ENCODE results near the gene FOXL1. TPM values are rescaled to one million over a fixed set of nuclear protein-coding genes. Genes with fewer than 3 reads are reported as not detected.

FOXL1 gene
- total and polyA plus RNA-seq, 9 of the 15 experiments (the other 6 are each of a cell fraction or from before 2014, with no cell fraction given), result not detected

DNA sequence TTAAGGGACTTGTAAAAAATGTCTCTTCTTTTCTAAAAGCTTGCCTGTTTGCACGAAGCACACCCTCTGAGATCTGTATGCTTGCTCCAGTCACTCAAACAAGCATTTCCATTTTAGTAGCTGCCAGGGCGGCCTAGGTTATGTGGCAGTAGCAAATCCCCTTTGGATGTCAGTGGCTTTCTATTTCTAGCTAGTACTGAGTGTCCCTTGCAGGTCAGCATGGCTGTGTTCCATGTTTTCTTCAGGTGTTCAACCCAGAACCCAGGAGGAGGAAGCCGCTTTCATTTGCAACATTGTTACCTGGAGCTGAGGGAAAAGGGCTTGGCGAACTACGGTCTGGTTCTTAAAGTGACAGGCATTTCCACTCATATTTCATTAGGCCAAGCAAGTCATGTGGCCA lies 36.4 kb downstream of the FOXL1 start (continued):
- TF ChIP-seq, protein P1, sequence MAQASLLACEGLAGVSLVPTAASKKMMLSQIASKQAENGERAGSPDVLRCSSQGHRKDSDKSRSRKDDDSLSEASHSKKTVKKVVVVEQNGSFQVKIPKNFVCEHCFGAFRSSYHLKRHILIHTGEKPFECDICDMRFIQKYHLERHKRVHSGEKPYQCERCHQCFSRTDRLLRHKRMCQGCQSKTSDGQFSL (CRISPR knock-in tag; IDR thresholded peaks at IDR 0.05), result no peak
- TF ChIP-seq, protein P1 (tag; IDR thresholded peaks at IDR 0.05), result no peak
- TF ChIP-seq, protein P2, sequence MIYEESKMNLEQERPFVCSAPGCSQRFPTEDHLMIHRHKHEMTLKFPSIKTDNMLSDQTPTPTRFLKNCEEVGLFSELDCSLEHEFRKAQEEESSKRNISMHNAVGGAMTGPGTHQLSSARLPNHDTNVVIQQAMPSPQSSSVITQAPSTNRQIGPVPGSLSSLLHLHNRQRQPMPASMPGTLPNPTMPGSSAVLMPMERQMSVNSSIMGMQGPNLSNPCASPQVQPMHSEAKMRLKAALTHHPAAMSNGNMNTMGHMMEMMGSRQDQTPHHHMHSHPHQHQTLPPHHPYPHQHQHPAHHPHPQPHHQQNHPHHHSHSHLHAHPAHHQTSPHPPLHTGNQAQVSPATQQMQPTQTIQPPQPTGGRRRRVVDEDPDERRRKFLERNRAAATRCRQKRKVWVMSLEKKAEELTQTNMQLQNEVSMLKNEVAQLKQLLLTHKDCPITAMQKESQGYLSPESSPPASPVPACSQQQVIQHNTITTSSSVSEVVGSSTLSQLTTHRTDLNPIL (CRISPR knock-in tag; IDR thresholded peaks at IDR 0.05), result no peak
- no peak for TF ChIP-seq SP2 (IDR thresholded peaks at IDR 0.05; ENCODE audit: extremely low read depth, low read depth, low read length, poor library complexity, severe bottlenecking)
- no peak for TF ChIP-seq RBM15 (IDR thresholded peaks at IDR 0.05; ENCODE audit: insufficient read depth, low read length)

DNA sequence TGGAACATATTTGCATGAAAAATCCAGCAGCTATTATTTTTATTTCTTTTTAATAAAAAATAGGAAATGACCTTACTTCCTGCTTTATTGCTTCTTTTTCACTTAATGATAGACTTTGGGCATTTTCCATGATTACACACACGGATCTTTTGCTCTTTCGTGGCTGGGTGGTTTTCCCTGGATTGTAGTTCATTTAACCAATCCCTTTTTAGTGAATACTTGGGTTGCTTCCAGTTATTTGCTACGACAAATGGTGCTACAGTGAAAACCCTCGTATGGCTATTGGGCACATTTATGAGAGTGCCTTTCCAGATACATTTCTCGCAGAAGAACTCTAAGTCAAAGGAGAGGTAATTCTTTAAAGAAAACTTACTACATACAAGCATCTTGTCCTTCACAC lies 38.6 kb downstream of the FOXL1 start:
- Histone ChIP-seq H3K4me2 (ENCODE audit: insufficient read depth, low read length) (no peak overlapping the region), H3K9me1 (ENCODE audit: control insufficient read depth, insufficient read depth, low read length) (no peaks in the 10 kb centered on the region), H3K27ac (ENCODE audit: extremely low read depth, low read depth, low read length) (no peak overlapping the region), H3K4me3 (no peak overlapping the region), H4K20me1 (replicated peaks; ENCODE audit: control insufficient read depth, insufficient read depth, low read length) (no peaks in the 10 kb centered on the region), H3K79me2 (ENCODE audit: control insufficient read depth, insufficient read depth, low read length) (no peaks in the 10 kb centered on the region), H3K9ac (ENCODE audit: insufficient read depth in 1 of 2, low read depth in 2 of 2, low read length in 2 of 2) (no peak overlapping the region), H2AFZ (ENCODE audit: low read depth, low read length) (no peak overlapping the region), H3K27me3 (ENCODE audit: control insufficient read depth in 2 of 2, insufficient read depth in 2 of 2, low read length in 2 of 2) (peaks cover 21 to 43% of the 10 kb centered on the region in 2 experiments), H3K9me3 (replicated peaks; ENCODE audit: control insufficient read depth, insufficient read depth, low read depth, low read length) (no peaks in the 10 kb centered on the region), H3K36me3 (ENCODE audit: control insufficient read depth, insufficient read depth, low read length) (no peaks in the 10 kb centered on the region), H3K4me1 (replicated peaks in 1 of 2; ENCODE audit: control insufficient read depth in 2 of 2, insufficient read depth in 2 of 2, low read length in 2 of 2) (peaks cover 0 to 8% of the 10 kb centered on the region in 2 experiments; a peak in 3 of 5 replicates)
- no TSS peak for BruUV-seq (replicated peaks)
- 2% methylated on average over 5 of the region's 5 CpGs for WGBS (ENCODE audit: insufficient coverage, low coverage, missing lambda C conversion rate)
- TF ChIP-seq NCOA6 (IDR thresholded peaks at IDR 0.05) (no peak), KDM2B (CRISPR knock-in tag; IDR thresholded peaks at IDR 0.05) (no peak), CSDE1 (IDR thresholded peaks at IDR 0.05) (no peak), CREB1 (IDR thresholded peaks at IDR 0.05) (no peak), CREB1 (CRISPR knock-in tag; IDR thresholded peaks at IDR 0.05) (no peak), ZKSCAN1 (IDR thresholded peaks at IDR 0.05; ENCODE audit: low read depth, low read length) (no peak), HIVEP1 (CRISPR knock-in tag; IDR thresholded peaks at IDR 0.05) (no peak), ZNF76 (CRISPR knock-in tag; IDR thresholded peaks at IDR 0.05; ENCODE audit: borderline replicate concordance) (no peak), CCAR2 (IDR thresholded peaks at IDR 0.05; ENCODE audit: low read depth, low read length) (no peak), ZNF561 (CRISPR knock-in tag; conservative IDR thresholded peaks at IDR 0.05) (no peak), PHF20 (IDR thresholded peaks at IDR 0.05; ENCODE audit: partially characterized antibody) (no peak), ZNF316 (IDR thresholded peaks at IDR 0.05) (no peak), RFX1 (IDR thresholded peaks at IDR 0.05) (no peak)
- TF ChIP-seq, protein P3, sequence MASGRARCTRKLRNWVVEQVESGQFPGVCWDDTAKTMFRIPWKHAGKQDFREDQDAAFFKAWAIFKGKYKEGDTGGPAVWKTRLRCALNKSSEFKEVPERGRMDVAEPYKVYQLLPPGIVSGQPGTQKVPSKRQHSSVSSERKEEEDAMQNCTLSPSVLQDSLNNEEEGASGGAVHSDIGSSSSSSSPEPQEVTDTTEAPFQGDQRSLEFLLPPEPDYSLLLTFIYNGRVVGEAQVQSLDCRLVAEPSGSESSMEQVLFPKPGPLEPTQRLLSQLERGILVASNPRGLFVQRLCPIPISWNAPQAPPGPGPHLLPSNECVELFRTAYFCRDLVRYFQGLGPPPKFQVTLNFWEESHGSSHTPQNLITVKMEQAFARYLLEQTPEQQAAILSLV (tag; IDR thresholded peaks at IDR 0.05), result no peak
- in situ Hi-C loops (cut with MboI), result no loop called here
- FAIRE-seq (no peak), DNase-seq (ENCODE audit: extremely low read depth in 1 of 4, low spot score in 3 of 4) (no peak), ATAC-seq (no peak)
- ChIA-PET POLR2A (no interaction called here), CTCF (ENCODE audit: low intra/inter-chr PET ratio) (no interaction called here)
- intact Hi-C loops (cut with micrococcal nuclease), result no loop called here

All from K562 (cell line).